Loucy (cell line): ENCODE data around the gene LAMA5.

Experiments
- H2AFZ ChIP-seq: fragments of 200-600 bp; sonication (generic); 2 replicates; pipeline ENCODE4 v1.6.0; 2016; ENCODE audit warnings: antibody characterized with exemption, mild to moderate bottlenecking, low read length, moderate library complexity
- H3F3A ChIP-seq: fragments of 200-600 bp; 2 replicates; pipeline ENCODE4 v1.6.0; 2016; ENCODE audit warnings: antibody characterized with exemption, low read depth, mild to moderate bottlenecking
- H3K27me3 ChIP-seq: fragments of 200-600 bp; sonication (generic); 2 replicates; pipeline ENCODE4 v1.6.1; 2014; ENCODE audit warnings: low read length, mild to moderate bottlenecking; ENCODE audit not compliant: insufficient read depth, poor library complexity, severe bottlenecking
- H3K36me3 ChIP-seq: fragments of 200-600 bp; sonication (generic); 2 replicates; pipeline ENCODE4 v1.6.1; 2016; ENCODE audit warnings: low read length; ENCODE audit not compliant: insufficient read depth
- H3K4me1 ChIP-seq: fragments of 200-600 bp; sonication (generic); 2 replicates; pipeline ENCODE4 v1.5.1; 2014; ENCODE audit warnings: low read length, mild to moderate bottlenecking; ENCODE audit not compliant: insufficient read depth, poor library complexity, severe bottlenecking
- H3K4me2 ChIP-seq: fragments of 200-600 bp; sonication (generic); 2 replicates; pipeline ENCODE4 v1.6.0; 2014; ENCODE audit warnings: antibody characterized with exemption, low read length, low read depth, mild to moderate bottlenecking; ENCODE audit not compliant: poor library complexity, severe bottlenecking
- H3K4me3 ChIP-seq: fragments of 200-600 bp; sonication (generic); 2 replicates; pipeline ENCODE4 v1.5.1; 2014; ENCODE audit warnings: low read length, mild to moderate bottlenecking, mixed read lengths; ENCODE audit not compliant: poor library complexity, severe bottlenecking
- H3K79me2 ChIP-seq: fragments of 200-600 bp; sonication (generic); 2 replicates; pipeline ENCODE4 v1.6.1; 2014; ENCODE audit warnings: low read length; ENCODE audit not compliant: insufficient read depth
- H3K9ac ChIP-seq: fragments of 200-600 bp; sonication (generic); 2 replicates; pipeline ENCODE4 v1.6.0; 2014; ENCODE audit warnings: mild to moderate bottlenecking, low read depth, low read length, moderate library complexity; ENCODE audit not compliant: poor library complexity, severe bottlenecking
- H3K9me2 ChIP-seq: fragments of 200-600 bp; sonication (generic); replicated peaks from 2 replicates; pipeline ENCODE4 v1.6.1; 2016; ENCODE audit warnings: low read depth, low read length, mixed read lengths
- H3K9me3 ChIP-seq: fragments of 200-600 bp; sonication (generic); 2 replicates; pipeline ENCODE4 v1.6.1; 2014; ENCODE audit warnings: mild to moderate bottlenecking, antibody characterized with exemption, low read length, low read depth; ENCODE audit not compliant: insufficient read depth
- H4K20me1 ChIP-seq: fragments of 200-600 bp; sonication (generic); 2 replicates; pipeline ENCODE4 v1.6.0; 2014; ENCODE audit warnings: antibody characterized with exemption, low read length, mild to moderate bottlenecking; ENCODE audit not compliant: insufficient read depth, poor library complexity, severe bottlenecking
- CTCF ChIP-seq: fragments of 200-600 bp; sonication (generic); conservative IDR thresholded peaks from 2 replicates; pipeline ENCODE4 v1.5.1; 2014; ENCODE audit warnings: mild to moderate bottlenecking, antibody characterized with exemption, low read length
- EZH2phosphoT487 ChIP-seq: fragments of 200-600 bp; IDR thresholded peaks from 2 replicates; pipeline ENCODE4 v1.6.1; 2018; ENCODE audit warnings: antibody characterized with exemption, mild to moderate bottlenecking, moderate library complexity, borderline replicate concordance

Gene LAMA5

GRCh38 chr20:62282877-62283503 lies 84.1 kb downstream of the LAMA5 start:
- Histone ChIP-seq H3K9me2 (no peaks in the 10 kb centered on the region), H3K4me2 (no peak overlapping the region), H3K4me1 (no peaks in the 10 kb centered on the region), H3K9me3 (no peaks in the 10 kb centered on the region), H4K20me1 (no peaks in the 10 kb centered on the region), H3F3A (no peaks in the 10 kb centered on the region), H2AFZ (no peak overlapping the region), H3K36me3 (peaks cover 78% of the 10 kb centered on the region; the same call in 1 of the 2 replicates), H3K4me3 (no peak overlapping the region), H3K27me3 (no peaks in the 10 kb centered on the region), H3K79me2 (no peaks in the 10 kb centered on the region), H3K9ac (no peak overlapping the region)
- TF ChIP-seq CTCF (no peak), EZH2phosphoT487 (no peak)

GRCh38 chr20:62282103-62282502 lies 85.0 kb downstream of the LAMA5 start:
- Histone ChIP-seq H3K4me1 (no peaks in the 10 kb centered on the region), H3K27me3 (no peaks in the 10 kb centered on the region), H3K4me3 (no peak overlapping the region), H3K79me2 (no peaks in the 10 kb centered on the region), H3K9me2 (no peaks in the 10 kb centered on the region), H2AFZ (no peak overlapping the region), H3K36me3 (peaks cover 84% of the 10 kb centered on the region; the same call in 1 of the 2 replicates), H4K20me1 (no peaks in the 10 kb centered on the region), H3F3A (no peaks in the 10 kb centered on the region), H3K9me3 (no peaks in the 10 kb centered on the region), H3K4me2 (no peak overlapping the region), H3K9ac (no peak overlapping the region)
- TF ChIP-seq CTCF: no peak
- TF ChIP-seq EZH2phosphoT487: no peak

- Histone ChIP-seq H3K9me3 (no peaks in the 10 kb centered on the region), H4K20me1 (no peaks in the 10 kb centered on the region), H3K4me2 (no peak overlapping the region), H3K9ac (no peak overlapping the region), H3K9me2 (no peaks in the 10 kb centered on the region), H3F3A (no peaks in the 10 kb centered on the region), H3K36me3 (peaks cover 83% of the 10 kb centered on the region; the same call in 1 of the 2 replicates), H3K4me3 (no peak overlapping the region), H3K4me1 (no peaks in the 10 kb centered on the region), H3K79me2 (no peaks in the 10 kb centered on the region), H2AFZ (no peak overlapping the region), H3K27me3 (no peaks in the 10 kb centered on the region)
- TF ChIP-seq CTCF (no peak), EZH2phosphoT487 (no peak)
Observed at GRCh38 chr20:62281161-62281933, 85.8 kb downstream of the LAMA5 start.
